HG03575 (cell line): ENCODE measurements around the gene PRRT1B.
"Not testable (repeated sequence)": the region's sequence is repeated elsewhere in the genome, so short reads cannot be mapped to it uniquely, and the experiment has no call there.

Source experiments
- ATAC-seq: cut with Tn5 transposase; IDR thresholded peaks from one replicate; pipeline ENCODE4 v1.9.1; 2021; ENCODE audit not compliant: unreplicated experiment, insufficient number of reproducible peaks, low FRiP score; ENCODE audit errors: extremely low read depth

The PRRT1B gene

DNA sequence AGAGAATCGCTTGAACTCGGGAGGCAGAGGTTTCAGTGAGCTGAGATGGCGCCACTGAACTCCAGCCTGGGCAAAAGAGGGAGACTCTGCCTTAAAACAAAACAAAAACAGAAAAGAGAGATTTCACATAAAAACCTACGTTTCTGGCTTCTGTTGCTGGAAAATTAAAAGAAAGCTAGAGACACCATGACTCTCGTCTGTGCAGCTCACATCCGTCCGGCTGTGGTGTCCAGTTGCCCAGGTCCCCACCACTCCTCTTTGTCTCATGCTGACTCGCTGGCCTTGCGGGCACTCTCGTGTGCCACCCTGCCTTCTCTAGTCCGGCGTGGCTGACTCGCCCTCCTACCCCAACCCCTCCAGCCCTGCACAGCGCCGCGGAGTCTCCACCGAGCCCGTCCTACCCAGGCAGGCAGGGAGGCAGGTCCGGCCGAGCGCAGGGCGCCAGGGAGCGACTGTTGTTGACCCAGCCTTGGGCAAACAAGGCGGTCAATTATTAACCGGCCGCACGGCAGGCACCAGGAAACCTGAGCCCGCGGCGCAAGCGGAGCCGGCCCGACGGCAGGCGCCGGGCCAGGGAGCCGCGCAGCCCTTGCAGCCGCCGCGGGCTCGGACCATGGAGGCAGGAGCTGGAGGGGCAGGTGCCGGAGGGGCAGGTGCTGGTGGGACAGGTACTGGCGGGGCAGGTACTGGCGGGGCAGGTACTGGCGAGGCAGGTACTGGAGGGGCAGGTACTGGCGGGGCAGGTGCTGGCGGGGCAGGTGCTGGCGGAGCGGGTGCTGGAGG, at the start of gene PRRT1B:
TSS of gene PRRT1B (plus strand) at position 521 of the 783 bp plus-strand sequence. CDS start at position 614, 93 bp downstream.
- ATAC-seq = no peak

DNA sequence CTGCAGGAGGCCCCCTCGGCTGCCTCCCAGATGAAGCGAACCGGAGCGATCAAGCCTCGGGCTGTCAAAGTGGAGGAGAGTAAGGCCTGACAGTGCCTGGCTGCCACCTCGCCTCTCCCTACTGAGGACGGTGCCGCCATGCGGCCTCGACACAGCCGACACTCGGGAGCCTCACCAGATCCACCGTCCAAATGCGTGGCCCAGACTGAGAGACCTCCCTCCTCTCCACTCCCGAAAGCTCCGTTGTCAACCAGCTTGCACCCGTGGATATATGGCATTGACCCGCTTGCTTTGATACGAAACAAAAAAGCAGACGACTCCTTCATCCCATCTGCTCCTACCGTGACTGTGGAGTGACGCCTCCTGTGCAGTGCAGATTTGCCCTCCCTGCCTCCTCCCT, 49.5 kb upstream of the PRRT1B start:
- ATAC-seq = no peak

DNA sequence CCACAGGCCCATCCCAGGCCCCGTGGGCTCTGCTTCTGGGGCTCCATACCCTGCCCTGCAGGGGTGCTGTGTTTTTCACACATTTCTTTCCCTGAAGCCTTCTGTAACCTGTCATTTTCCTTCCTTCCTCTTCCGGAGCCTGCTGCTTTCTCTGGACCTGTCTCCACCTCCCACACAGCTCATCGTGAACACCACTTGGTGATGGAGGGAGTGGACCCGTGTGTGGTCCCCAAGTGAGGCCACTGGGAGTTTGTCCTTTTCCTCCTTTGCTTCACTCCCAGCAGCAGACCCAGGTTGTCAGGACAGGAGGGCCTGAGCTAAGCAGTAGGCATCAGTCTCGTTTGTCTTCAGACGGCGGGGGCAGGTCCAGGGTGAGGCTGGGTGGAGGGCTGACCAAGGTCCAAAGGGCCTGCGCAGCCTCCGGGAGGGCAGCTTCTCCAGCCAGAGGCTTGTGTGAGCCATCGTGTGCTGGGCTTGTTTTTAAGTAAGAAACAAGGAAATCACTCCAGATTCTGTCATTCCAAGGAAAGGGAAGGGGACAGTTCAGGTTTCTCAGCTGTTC, 48.4 kb upstream of the PRRT1B start:
- no peak for ATAC-seq

DNA sequence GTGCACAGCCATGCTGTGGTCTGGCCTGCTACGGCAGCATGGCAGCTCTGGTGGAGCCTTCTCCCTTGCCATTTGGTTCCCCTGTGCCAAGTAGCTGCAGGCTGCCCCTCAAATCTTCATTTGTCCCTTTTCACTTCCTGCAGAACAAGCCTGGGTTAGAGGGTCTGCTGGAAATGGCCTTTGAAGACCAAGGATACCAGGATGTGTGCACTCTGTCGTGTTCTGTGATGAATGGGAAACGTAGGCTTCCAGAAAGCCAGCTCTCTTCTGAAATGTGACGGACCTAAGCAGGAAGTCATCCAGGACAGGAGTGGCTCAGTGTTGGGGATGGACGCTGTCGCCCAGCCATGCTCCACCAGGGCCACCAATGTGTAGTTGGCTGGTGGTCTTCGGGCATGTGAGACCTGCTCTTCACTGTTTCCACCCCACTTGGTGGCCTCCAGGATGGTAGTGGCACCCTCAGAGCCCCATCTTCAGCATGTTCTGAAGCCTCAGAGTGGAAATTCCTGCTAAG, 46.0 kb upstream of the PRRT1B start:
- ATAC-seq = no peak

DNA sequence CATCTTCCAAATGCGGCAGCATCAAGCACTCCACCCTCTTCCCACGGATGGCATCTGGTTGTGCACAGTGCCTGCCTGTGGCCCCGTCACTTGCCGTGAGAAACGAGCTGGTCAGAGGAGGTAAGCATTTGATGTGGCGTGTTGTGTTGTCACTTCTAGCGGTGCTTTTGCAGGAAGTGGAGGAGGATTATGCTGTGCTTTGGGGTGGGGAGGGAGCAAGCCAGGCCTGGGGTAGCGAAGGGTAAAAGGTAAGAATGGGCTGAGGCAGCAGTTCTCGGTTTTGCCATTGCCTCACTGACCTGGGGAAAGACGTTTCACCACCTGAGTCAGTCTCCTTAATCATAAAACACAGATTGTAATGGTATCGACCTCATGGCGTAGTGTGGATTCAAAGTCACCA, 44.9 kb upstream of the PRRT1B start:
- ATAC-seq = no peak

DNA sequence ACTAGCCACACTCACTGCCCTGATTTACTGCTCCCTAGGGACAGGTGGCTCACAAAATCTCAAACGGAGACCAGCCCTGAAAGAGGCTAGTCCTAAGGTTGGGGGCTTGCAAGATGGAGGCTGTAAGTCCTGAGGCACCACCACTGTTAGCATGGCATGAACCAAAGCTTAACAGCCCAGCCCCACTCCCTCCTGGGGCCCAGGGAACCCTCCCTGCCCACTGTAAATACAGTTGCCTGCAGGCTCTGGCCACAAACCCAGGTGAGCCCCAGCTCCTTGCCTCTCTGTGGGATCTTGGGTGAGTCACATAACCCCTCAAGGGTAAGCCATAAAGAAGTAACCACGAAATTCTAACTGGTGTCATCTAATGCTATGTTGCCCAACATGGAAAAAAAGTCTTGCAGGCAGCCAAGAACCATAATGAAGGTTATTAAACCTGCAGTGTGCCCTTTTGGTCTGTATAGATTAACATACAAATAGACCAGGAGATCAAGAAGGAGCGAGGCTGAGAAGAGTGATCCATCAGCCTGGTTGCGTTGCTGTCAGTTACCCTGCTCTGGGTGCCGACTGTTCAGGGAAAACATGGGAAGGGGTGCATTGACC, 44.3 kb upstream of the PRRT1B start:
- ATAC-seq = no peak

DNA sequence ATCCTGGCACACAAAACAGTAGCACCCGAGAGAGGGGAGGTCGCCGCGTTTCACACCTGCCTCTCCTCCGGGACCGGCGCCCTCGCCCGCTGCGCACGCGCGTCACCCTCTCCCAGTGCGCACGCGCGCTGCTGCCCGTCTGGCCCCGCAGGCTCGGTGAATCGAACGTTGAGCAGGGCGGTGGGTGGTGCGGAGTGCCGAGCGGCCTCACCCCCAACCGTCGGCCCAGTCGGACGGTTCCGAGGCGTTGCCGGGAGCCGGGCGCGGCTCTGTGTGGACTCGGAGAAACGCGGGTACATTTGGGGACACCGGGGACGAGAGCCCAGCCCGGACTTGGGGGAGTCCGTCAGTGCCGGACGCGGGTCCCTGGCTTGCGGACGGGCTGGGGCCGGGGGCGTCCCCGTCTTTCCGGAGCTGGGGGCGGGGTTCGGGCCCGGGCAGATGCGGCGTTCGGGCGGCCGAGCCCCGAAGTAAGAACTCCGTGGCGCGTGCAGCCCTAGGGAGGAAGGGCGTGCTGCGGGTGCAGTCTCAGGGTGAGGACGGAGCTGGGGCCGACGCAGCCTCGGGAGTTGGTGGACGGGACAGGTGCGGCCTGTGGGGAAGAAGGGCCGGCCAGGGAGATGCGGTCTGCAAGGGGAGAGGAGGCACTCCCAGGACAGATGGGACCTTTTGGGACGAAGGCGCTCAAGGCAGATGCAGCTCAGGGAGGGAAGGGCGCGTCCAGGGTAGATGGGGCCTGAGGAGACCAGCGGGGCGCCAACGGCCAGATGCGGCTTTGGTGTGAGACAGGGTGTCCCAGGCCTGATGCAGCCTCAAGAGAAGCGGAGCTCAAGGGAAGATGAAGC, 42.3 kb upstream of the PRRT1B start, which contains the start of gene POMT1:
TSS of gene POMT1 (plus strand) at position 138 of the 845 bp plus-strand sequence. CDS start 1,301 bp downstream, outside the sequence.
- no peak for ATAC-seq

DNA sequence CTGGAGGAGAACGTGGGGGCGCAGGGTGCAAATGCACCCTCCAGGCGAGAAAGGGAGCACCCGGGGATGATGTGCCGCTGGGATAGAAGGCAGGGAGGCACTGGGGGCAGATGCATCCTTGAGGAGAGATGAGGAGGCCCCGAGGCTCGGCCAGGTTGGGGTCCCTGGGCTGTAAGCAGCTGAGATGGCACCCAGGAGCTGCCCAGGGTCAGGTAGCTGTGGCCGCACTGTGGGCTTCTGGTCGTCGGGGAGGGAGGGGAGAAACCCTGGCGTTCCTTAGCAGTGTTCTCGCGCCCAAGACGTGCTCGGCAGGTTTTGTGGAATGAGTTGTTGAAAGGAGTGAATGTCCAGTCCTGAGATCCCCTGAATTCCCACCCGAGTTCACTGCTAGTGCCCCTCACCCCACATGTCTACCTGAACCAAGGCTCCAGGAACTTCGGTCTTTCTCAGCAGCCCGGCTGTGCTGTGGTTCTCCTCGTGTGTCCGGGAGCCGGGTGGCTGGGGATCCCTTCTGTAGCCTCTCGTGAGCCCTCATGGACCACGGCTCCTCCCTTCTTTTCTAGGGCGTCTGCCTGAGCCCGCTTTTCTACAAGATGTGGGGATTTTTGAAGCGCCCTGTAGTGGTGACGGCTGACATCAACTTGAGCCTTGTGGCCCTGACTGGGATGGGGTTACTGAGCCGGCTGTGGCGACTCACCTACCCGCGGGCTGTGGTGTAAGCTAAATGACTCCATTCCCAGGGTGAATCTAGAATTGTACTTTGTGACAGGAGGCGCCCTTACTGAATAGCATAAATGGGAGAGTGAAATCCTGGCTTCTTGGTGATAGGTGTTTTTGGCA, 41.5 kb upstream of the PRRT1B start:
- ATAC-seq = no peak

DNA sequence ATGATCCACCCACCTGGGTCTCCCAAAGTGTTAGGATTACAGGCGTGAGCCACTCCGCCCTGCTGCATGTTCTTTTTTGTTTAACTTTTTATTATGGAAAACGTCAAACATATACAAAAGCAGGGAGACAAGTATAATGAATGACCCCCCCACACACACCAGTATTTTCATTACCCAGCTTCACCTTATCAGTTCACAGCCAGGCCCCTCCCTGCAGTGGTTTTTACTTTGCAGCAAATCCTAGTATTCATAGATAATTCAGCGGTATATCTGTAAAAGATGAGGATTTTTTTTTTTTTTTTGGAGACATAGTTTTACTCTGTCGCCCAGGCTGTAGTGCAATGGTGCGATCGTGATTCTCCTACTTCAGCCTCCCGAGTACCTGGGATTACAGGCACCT, 40.3 kb upstream of the PRRT1B start:
- no peak for ATAC-seq

DNA sequence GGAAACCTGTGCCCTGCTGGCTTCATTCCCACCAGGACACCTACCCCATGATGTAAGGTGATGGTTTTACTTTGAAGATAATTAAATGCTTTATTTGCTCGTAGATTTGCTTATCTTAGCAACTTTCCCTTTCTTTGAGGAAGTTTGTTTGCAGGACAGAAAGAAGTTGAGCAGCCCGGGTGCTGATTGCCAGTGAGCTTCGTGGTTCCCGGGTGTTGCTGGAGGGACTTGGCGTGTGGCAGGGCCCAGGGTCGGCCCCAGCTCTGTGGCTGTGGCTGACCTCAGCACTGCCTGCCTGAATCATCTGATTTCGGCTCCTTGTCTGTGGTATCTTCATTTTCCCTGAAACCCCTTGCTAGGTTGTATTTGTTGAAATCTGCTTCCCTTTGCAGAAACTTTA, 33.9 kb upstream of the PRRT1B start:
- no peak for ATAC-seq

DNA sequence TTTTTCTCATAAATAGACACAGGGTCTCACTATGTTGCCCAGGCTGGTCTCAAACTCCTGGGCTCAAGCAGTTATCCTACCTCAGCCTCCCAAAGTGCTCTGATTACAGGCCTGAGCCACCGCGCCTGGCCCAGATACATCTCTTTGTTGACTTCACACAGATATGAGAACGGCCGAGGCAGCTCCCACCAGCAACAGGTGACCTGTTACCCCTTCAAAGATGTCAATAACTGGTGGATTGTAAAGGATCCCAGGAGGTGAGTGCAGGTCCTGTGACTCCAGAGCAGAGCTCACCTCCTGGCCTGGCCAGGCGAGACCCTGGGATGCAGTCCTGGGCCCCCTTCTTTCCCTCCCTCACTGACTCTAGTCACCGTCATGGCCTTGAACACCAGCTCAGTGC, 33.4 kb upstream of the PRRT1B start:
- ATAC-seq = no peak

DNA sequence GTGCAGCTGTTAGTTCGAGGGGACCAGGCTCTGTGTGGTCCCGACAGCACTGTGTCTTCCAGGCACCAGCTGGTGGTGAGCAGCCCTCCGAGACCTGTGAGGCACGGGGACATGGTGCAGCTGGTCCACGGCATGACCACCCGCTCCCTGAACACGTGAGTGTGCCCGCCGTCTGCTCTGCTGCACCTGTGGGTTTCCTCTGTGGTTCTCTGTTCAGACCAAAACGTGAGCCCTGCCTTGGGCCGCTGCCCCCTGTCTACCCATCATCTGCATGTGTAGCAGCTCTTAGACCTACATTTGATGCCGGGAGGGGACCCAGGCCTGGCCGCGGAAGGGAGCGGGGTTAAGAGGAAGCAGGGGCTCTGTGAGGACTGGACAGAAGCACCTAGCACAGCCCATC, 32.1 kb upstream of the PRRT1B start:
- no peak for ATAC-seq

DNA sequence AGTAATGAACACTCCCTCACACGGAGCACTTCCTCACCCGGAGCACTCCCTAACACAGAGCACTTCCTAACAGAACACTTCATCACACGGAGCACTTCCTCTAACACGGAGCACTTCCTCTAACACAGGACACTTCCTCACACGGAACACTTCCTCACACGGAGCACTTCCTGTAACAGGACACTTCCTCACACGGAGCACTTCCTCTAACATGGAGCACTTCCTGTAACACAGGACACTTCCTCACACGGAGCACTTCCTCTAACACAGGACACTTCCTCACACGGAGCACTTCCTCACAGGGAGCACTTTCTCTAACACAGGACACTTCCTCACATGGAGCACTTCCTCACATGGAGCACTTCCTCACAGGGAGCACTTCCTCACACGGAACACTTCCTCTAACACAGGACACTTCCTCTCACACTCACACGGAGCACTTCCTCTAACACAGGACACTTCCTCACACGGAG, 29.7 kb upstream of the PRRT1B start:
- ATAC-seq = not testable (repeated sequence)

DNA sequence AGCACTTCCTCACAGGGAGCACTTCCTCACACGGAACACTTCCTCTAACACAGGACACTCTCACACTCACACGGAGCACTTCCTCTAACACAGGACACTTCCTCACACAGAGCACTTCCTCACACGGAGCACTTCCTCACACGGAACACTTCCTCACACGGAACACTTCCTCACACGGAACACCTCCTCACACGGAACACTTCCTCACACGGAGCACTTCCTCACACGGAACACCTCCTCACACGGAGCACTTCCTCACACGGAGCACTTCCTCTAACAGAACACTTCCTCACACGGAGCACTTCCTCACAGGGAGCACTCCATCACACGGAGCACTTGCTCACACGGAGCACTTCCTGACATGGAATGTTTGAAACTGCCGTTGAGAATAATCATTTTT, 29.2 kb upstream of the PRRT1B start:
- ATAC-seq = no peak

DNA sequence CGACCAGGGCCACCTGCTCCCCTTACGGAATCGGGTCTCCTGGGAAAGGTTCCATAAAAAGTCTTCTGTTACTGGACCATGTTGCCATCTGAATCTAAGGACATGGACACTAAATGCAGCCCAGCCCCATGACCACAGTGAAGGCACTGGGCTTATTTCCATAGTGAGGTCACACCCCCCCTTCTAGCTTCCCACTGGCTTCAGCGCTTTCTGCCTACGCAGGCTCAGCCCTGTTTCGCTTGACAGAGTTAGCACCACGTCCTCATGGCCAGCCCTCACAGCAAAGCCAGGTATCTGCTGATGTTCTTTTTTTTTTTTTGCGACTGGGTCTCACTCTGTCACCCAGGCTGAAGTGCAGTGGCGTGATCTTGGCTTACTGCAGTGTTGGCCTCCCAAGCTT, 28.4 kb upstream of the PRRT1B start:
- no peak for ATAC-seq

DNA sequence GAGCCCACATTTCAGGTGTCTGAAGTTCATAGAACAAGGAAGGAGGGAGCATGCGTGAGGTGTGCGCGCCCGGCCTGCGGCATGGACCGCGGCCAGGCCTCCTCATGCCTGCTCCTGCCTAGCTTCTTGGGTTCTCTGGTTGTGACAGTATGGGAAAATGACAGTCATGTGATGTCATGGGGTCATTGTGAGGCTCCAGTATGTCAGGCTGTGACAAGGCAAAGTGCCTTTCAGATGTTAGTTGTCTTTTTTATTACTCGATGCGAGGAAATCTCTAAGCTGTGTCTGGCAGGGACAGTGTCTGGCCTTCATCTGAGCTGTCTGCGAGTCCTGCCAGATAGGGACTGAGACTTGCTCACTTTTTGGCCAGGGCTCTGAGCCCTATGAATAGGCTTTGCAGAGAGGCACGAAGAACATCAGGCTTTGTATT, 27.5 kb upstream of the PRRT1B start:
- no peak for ATAC-seq

DNA sequence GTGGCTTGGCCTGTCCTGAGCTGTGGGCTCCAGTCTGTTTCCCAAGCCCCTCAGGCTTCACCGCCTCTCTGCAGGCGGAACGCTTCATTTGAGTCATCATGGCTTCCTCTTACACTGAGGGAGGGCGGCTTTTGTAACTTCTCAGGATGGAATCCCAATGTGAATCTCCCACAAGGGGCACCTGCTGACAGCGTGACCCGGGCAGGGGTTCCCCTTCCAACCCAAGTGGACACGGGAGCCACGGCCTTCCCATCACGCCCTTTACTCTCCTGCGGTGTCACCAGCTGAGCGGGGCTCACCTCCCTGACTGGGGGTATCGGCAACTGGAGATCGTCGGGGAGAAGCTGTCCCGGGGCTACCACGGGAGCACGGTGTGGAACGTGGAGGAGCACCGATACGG, 26.8 kb upstream of the PRRT1B start:
- no peak for ATAC-seq

DNA sequence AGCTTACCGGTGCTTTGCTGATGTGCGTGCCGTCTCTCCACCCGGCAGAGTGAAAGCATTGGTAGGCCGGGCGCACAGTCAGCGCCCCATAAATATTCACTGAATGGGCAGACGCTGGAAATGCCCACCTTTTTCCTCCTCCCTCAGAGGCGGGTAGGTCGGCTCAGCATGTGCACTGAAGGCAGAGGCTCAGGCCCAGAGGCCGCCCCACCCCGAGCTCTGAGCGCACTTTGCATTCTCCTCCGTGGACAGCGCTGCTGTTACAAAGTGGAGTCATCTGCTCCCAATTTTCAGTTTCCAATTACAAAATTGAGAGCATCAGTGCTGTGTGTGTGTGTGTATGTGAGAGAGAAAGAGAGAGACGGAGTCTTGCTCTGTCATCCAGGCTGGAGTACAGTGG, 24.8 kb upstream of the PRRT1B start:
- ATAC-seq = no peak
